ENCODE measurements around the gene MIAT.

The MIAT gene

DNA sequence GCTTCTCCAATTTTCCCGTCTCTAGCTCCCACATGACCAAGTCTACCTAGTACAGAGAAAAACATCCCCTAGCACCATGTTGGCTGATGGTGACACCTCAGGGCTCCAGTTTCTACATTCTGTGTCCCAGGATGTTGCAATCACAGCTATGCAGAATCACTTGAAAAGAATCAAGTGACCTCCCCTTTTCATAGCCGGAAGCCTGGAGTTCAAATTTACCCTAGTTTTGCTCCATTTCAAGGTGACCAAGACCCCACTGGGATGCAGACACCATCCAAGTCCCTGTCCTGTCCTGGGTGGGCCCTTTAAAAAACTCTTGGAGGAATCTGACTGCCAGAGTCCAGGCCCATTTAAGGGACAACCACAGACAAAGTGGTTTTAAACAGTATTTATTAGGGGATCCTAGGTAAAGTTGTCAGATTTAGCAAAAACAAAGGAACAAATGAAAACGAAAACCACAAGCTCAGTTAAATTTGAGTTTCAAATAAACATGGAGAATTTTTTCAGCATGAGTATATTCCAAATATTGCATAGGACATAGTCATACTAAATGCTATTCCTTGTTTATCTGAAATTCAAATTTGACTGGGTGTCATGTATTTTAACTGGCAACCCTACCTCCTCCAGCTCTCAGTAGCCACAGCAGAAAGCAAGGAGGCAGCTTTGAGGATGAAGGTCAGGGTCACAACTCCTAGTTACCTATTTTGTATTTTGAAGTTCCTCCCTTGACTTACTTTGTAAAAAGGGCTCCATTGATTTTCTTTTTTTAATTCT, 52.4 kb downstream of the MIAT start:
- TF ChIP-seq GATA2 (IDR thresholded peaks at IDR 0.05; ENCODE audit: low read depth, low read length) (no peak), GATA3 (IDR thresholded peaks at IDR 0.05; ENCODE audit: low read depth, low read length) (no peak)

DNA sequence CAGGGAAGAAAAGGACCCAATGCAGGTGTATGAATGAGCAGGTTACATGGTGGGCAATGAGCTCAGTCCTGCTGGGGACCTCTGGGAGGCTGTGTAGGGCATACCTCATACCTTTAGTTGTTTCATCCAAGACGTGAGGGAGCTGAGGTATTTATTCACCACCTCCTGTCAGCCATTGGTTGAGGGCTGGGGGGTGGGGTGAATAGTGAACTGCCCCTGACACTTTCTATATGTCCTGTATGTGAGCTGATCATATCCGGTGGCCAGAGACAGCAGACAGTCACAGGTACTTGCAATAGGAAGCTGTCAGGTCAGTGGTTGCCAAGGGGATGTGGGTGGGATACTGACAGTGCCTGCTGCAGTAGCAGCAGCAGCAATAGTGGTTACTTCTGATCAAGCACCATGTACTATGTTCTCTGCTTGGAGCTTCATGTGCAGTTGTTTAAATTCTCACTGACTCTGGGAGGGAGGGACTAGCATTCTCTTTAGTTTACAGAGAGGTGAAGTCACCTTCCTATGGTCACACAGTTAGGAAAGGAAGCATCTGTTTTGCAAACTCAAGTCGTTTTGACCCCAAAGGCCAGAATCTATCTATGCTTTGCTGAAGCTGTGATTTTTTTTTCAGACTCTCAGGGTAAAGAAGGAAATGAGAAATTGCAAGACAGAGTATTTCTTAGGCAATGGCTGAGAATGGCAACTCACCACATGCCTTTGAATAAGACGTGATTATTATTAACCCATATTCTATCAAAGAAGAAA, 54.0 kb downstream of the MIAT start:
- TF ChIP-seq GATA3 (IDR thresholded peaks at IDR 0.05; ENCODE audit: low read depth, low read length) (no peak), GATA2 (IDR thresholded peaks at IDR 0.05; ENCODE audit: low read depth, low read length) (no peak)

DNA sequence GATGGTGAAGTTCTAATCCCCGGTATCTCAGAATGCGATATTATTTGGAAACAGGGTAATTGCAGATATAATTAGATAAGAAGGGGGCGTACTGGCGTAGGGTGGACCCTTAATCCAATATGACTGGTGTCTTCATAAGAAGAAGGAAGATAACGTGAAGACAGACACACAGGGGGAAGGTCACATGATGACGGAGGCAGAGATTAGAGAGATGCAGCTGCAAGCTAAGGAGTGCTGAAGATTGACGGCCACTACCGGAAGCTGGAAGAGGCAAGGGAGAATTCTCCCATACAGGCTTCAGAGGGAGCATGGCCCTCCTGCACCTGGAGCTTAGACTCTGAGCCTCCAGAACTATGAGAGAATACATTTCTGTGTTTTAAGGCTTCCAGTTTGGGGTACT, 54.8 kb downstream of the MIAT start:
- no peak for TF ChIP-seq GATA3 (IDR thresholded peaks at IDR 0.05; ENCODE audit: low read depth, low read length)
- no peak for TF ChIP-seq GATA2 (IDR thresholded peaks at IDR 0.05; ENCODE audit: low read depth, low read length)

DNA sequence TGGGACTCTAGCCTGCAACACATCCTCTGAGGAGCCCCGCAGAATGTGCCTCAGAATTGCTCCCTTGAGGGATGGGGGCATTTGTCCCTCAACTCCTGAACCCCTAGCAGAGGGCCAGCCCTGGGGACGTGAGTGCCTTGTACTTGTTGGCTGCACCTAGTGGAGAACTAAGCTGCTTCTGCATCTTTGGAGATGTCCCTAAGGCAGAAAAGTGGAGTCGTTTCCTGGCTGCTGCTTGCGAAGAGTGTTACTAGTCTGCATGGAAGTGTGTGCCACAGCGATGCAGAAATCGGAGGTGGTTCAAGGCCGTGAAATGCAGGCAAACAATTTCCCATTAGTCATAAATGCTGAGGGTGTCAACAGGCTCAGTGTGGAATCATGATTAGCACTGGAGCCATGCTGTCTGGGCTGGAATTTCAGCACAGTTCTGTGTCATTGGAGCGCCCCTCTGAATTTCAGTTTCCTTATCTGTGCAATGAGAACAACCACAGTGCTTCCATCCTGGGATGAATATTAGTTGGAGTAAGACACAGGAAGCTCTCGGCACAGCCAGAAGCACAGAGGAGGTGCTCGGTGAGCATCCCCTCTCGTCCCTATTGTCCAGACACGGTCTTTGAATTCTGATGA, 56.5 kb downstream of the MIAT start:
- TF ChIP-seq GATA3 (IDR thresholded peaks at IDR 0.05; ENCODE audit: low read depth, low read length) (no peak), GATA2 (IDR thresholded peaks at IDR 0.05; ENCODE audit: low read depth, low read length) (no peak)

DNA sequence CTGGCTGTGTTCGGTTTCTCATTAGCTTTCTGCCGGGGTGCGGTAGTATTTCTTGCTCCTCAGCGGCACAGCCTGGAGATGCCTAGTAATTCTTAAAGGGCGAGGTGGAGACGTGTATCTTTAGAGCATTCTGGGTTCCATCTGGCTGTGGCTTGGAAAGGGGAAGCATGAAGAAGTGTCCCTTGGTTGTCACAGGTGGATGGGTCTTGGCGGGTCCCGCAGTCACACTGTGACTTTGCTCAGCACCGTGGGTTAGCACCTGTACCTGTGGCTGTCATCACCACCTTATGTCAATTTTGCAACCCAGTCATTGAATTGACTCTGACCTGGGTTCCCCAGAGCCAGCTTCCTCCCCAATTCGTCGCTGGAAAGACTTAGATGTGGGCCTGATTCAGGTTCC, 57.6 kb downstream of the MIAT start:
- TF ChIP-seq GATA2 (IDR thresholded peaks at IDR 0.05; ENCODE audit: low read depth, low read length): no peak
- TF ChIP-seq GATA3 (IDR thresholded peaks at IDR 0.05; ENCODE audit: low read depth, low read length): no peak

DNA sequence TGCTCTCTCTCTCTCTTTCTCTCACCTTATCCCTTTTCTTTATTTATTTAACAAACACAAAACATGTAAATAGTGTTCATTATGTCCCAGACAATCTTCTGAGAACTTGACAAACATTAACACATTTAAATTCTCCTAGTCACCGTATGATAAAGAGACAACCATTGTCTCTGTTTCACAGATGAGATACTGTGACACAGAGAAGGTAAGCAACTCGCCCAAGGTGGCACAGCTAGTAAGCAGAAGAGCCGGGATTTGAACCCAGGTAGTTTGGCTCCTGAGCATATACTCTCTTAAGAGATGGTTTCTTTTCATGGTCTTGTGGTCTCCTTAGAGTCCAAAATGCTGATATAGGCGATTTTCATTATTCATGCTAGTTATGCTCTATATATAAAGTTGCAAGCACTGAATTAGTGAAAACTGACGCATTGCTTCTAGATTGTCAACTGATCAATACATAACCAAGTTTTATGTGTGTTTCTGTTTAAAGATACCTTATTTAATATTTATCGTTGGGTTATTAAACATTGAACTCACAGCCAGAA, 58.1 kb downstream of the MIAT start:
- no peak for TF ChIP-seq GATA2 (IDR thresholded peaks at IDR 0.05; ENCODE audit: low read depth, low read length)
- TF ChIP-seq GATA3 (IDR thresholded peaks at IDR 0.05; ENCODE audit: low read depth, low read length): no peak

DNA sequence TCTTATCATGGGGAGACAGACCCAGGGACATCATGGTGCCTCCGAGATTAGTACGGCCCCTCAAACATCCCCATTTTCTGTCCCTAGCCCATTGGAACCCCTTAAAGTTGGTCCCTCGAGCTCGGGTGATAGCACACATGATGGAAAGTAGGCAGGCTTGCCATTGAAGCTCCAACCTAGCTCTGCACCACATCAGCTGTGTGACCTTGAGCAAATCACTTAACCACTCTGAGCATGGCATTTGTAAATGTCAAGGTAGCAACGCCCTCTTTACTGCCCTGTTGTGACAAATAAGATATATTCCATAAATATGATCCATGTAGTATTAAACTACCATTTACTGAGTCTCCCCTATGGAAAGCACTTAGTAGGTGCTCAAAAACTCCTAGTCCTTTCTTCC, 61.1 kb downstream of the MIAT start:
- TF ChIP-seq GATA3 (IDR thresholded peaks at IDR 0.05; ENCODE audit: low read depth, low read length) (no peak), GATA2 (IDR thresholded peaks at IDR 0.05; ENCODE audit: low read depth, low read length) (no peak)

DNA sequence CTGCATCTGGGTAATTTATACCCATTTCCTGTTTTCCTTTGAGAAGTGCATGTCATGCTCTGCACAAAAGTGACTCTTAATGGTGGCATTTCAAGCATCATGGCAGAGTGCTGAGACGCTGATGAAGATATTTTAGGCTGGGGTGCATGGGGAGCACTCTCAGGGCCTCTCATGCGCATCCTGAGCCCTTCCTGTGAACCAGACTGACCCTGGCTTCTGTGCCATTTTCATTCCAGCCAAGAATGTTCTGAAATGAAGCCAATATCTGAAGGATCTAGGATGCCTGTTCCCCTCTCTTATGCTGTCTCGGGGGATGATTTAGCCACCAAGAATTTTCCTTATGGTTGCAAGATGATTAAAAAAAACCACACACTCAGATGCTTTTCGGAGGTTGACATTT, 61.5 kb downstream of the MIAT start:
- TF ChIP-seq GATA3 (IDR thresholded peaks at IDR 0.05; ENCODE audit: low read depth, low read length): no peak
- TF ChIP-seq GATA2 (IDR thresholded peaks at IDR 0.05; ENCODE audit: low read depth, low read length): no peak

DNA sequence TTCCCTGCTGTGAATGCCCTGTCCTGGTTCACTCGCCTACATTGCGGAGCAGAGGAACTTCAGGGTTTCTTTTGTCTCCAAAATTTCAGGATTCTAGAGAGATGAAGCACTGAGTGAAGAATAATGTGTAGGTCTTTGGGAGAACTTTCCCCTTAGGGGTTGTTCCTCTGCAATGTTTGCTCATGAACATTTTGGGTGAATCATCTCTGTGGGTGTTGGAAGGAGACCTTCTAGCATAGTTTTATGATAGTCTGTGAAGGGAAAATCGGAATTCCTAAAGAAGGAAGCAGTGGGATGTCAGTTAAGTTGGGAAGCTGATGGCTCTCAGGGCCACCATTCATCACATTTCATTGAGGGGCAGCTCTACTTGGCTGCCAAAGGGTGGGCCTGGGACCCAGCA, 64.8 kb downstream of the MIAT start:
- no peak for TF ChIP-seq GATA2 (IDR thresholded peaks at IDR 0.05; ENCODE audit: low read depth, low read length)
- no peak for TF ChIP-seq GATA3 (IDR thresholded peaks at IDR 0.05; ENCODE audit: low read depth, low read length)

DNA sequence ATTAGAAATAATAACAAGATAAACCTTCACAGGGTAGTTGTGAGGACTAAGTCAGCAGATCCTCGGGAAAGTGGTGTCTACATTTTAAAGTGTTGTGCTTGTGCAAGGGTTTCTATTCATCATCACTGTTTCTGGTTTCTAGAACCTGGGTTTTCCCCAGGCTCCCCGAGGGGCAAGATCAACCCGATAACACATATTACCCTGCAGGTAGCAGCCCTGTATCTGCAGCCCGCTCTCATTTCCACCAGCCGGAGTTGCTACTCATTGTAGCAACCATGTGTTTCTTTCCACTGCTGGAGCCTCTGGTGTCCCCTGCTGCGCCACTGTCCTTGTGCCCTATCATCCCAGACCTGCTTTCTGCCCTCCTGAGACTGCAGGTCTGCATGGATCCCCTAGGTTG, 67.0 kb downstream of the MIAT start:
- TF ChIP-seq GATA2 (IDR thresholded peaks at IDR 0.05; ENCODE audit: low read depth, low read length) (no peak), GATA3 (IDR thresholded peaks at IDR 0.05; ENCODE audit: low read depth, low read length) (no peak)

DNA sequence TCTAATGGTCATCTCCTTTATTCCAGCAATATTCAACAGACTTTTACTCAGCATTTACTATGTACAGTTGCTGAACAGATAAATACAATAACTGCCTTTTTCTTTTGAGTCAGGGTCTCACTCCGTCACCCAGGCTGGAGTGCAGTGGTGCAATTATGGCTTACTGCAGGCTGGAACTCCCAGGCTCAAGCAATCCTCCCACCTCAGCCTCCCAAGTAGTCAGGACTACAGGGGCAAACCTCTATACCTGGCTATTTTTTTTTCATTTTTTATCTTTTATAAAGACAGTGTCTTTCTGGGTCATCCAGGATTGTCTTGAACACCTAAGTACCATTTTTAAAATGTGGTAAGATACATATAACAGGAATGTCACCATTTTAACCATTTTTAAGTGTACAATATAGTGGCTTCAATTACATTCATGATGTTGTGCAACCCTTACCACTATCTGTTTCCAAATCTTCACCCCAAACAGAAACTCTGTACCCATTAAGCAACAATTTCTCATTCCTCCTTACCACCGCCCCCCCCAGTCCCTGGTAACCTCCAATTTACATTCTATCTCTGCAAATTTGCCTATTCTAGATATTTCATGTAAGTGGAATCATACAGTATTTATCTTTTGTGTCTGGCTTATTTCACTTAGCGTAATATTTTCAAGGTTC, 67.8 kb downstream of the MIAT start:
- TF ChIP-seq GATA2 (IDR thresholded peaks at IDR 0.05; ENCODE audit: low read depth, low read length) (no peak), GATA3 (IDR thresholded peaks at IDR 0.05; ENCODE audit: low read depth, low read length) (no peak)

Data from SH-SY5Y (cell line).